Osteocyte (in vitro differentiated cells): ENCODE measurements around the gene CHSY3. TPM values are rescaled to one million over a fixed set of nuclear protein-coding genes. Genes with fewer than 3 reads are reported as not detected.

Experiments used
- DNase-seq: peaks from one replicate; pipeline ENCODE4 v3.0.0; 2021; ENCODE audit warnings: mixed read lengths; ENCODE audit not compliant: unreplicated experiment; ENCODE audit errors: extremely low spot score
- H3K27ac Mint-ChIP-seq: one replicate; pipeline ENCODE4 v1.8.0; 2021; ENCODE audit warnings: mild to moderate bottlenecking, mixed read lengths; ENCODE audit not compliant: unreplicated experiment
- H3K27me3 Mint-ChIP-seq: one replicate; pipeline ENCODE4 v1.8.0; 2021; ENCODE audit warnings: mixed read lengths; ENCODE audit not compliant: unreplicated experiment
- H3K36me3 Mint-ChIP-seq: one replicate; pipeline ENCODE4 v1.8.0; 2021; ENCODE audit warnings: mixed read lengths; ENCODE audit not compliant: unreplicated experiment
- H3K4me1 Mint-ChIP-seq: one replicate; pipeline ENCODE4 v1.8.0; 2021; ENCODE audit warnings: mixed read lengths; ENCODE audit not compliant: unreplicated experiment
- H3K4me3 Mint-ChIP-seq: one replicate; pipeline ENCODE4 v1.8.0; 2021; ENCODE audit warnings: mild to moderate bottlenecking, moderate library complexity, mixed read lengths; ENCODE audit not compliant: unreplicated experiment
- H3K9me3 Mint-ChIP-seq: one replicate; pipeline ENCODE4 v1.8.0; 2021; ENCODE audit warnings: mixed read lengths; ENCODE audit not compliant: unreplicated experiment
- total RNA-seq: library from RNA; stranded (reverse); gene quantifications from 2 replicates; pipeline ENCODE4 v1.2.1, GENCODE V29; 2021
- TF ChIP-seq, protein P1 (sequence below): fragments of 200-600 bp; sonication (generic); IDR thresholded peaks from 2 replicates; pipeline ENCODE4 v1.5.0; 2021; ENCODE audit warnings: antibody characterized with exemption, mild to moderate bottlenecking, moderate library complexity

The CHSY3 gene
- total RNA-seq, 1 donor from 2014 or later: 19.7 TPM

DNA sequence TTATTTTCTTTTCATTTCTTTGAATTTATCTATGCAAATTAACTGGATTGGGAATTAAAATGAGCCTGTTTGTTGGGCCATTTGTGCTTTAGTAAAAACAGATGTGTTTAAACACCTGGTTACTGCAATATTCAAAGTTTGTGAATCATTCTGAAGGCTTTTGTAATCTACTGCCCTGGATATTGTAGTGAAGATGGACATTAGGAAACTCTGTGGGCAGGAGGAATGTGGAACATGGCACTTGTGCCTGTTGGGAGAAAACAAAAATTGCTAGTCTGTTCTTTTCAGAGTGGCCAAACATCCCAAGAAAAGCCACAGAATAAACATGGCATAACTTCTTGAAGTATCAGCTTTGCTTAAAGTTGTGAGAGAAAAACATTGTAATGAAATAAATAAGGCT is 40.8 kb downstream of the CHSY3 start:
- peak overlapping the region; percentile 32 for H3K4me3 Mint-ChIP-seq
- no peaks in the 10 kb centered on the region for H3K27me3 Mint-ChIP-seq
- peaks cover 42% of the 10 kb centered on the region for H3K4me1 Mint-ChIP-seq
- H3K9me3 Mint-ChIP-seq: peaks cover 7% of the 10 kb centered on the region
- H3K36me3 Mint-ChIP-seq: no peaks in the 10 kb centered on the region
- TF ChIP-seq, protein P1, sequence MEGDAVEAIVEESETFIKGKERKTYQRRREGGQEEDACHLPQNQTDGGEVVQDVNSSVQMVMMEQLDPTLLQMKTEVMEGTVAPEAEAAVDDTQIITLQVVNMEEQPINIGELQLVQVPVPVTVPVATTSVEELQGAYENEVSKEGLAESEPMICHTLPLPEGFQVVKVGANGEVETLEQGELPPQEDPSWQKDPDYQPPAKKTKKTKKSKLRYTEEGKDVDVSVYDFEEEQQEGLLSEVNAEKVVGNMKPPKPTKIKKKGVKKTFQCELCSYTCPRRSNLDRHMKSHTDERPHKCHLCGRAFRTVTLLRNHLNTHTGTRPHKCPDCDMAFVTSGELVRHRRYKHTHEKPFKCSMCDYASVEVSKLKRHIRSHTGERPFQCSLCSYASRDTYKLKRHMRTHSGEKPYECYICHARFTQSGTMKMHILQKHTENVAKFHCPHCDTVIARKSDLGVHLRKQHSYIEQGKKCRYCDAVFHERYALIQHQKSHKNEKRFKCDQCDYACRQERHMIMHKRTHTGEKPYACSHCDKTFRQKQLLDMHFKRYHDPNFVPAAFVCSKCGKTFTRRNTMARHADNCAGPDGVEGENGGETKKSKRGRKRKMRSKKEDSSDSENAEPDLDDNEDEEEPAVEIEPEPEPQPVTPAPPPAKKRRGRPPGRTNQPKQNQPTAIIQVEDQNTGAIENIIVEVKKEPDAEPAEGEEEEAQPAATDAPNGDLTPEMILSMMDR: no peak
- peak overlapping the region; percentile 94 for H3K27ac Mint-ChIP-seq
- DNase-seq: no peak

DNA sequence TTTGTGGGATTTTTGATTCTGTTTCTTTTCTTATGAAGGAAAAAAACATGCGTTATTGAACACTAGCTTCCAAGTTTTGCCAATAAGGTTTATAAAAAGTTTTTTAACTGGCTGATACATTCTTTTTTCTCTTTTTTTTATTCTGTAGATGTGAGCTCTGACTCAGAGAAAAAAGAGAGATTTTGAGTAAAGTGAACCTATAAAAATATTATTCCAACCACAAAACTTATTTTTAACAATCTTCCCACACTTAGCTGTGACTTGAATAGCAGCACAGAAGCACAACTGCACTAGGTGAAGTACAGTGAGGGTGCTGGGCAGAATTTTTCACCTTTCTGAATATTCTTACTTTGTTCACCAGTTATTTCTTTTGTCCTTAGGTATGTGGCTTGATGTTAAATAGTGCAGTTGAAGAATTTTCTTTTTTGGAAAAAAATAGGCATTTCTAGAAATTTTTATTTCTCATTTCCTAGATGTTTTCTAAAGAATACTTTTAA is 41.6 kb downstream of the CHSY3 start:
- H3K36me3 Mint-ChIP-seq: no peaks in the 10 kb centered on the region
- H3K4me3 Mint-ChIP-seq: peak overlapping the region; percentile 52
- H3K27me3 Mint-ChIP-seq: no peaks in the 10 kb centered on the region
- TF ChIP-seq, protein P1: no peak
- no peak for DNase-seq
- peak overlapping the region; percentile 94 for H3K27ac Mint-ChIP-seq
- H3K9me3 Mint-ChIP-seq: peaks cover 7% of the 10 kb centered on the region
- peaks cover 50% of the 10 kb centered on the region for H3K4me1 Mint-ChIP-seq

DNA sequence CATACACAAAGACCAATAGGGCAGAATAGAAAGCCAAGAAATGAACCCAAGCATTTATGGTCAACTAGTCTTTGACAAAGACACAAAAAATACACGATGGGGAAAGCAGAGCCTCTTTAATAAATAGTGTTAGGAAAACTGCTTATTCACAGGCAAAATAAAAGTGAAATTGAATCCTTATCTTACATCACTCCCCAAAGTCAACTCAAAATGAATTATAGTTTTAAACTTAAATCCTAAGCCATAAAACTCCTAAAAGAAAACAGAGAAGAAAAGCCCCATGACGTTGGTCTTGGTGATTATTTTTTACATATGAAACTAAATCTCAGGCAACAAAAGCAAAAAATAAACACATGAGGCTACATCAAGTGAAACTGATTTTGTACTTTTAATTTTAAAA is 46.8 kb downstream of the CHSY3 start:
- Mint-ChIP-seq H3K36me3 (peaks cover 8% of the 10 kb centered on the region), H3K4me3 (peak overlapping the region; percentile 56), H3K4me1 (peaks cover 38% of the 10 kb centered on the region), H3K27me3 (no peaks in the 10 kb centered on the region), H3K27ac (peak overlapping the region; percentile 94), H3K9me3 (peaks cover 8% of the 10 kb centered on the region)
- TF ChIP-seq, protein P1: no peak
- DNase-seq: no peak

DNA sequence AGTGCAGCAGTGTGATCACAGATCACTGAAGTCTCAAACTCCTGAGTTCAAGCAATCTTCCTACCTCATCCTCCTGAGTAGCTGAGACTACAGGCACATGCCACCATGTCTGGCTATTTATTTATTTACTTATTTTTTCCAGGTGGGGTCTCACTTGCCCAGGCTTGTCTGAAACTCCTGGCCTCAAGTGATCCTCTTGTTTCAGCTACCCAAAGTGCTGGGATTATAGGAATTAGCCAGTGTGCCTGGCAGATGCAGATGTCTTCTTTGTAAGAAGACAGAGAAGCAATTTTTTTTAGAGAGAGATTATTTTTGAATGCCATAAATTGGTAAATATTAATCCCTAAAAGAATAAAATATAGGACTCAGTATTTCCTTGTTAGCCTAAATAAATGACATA is 54.3 kb downstream of the CHSY3 start:
- H3K4me3 Mint-ChIP-seq: no peak overlapping the region
- H3K36me3 Mint-ChIP-seq: peaks cover 17% of the 10 kb centered on the region
- no peaks in the 10 kb centered on the region for H3K27me3 Mint-ChIP-seq
- H3K9me3 Mint-ChIP-seq: peaks cover 11% of the 10 kb centered on the region
- TF ChIP-seq, protein P1: no peak
- no peak for DNase-seq
- H3K4me1 Mint-ChIP-seq: peaks cover 57% of the 10 kb centered on the region
- H3K27ac Mint-ChIP-seq: peak overlapping the region; percentile 74

DNA sequence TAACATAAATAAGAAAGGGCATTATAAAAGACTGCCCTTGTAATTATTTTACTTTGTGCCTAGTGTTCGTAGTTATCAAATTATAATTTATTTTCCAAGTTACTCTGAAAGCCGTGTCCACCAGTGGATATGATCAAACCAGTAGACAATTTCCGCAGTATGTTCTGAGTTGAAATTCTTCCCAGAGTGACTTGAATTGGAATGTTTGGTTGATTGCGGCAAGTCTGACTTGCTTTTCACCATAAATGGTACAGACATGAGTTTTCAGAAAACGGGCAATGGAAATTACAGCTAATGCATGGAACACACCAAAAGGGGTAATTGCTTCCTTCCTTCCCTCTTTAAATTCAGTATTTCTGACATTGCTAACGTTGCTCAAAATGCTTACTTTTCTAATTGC is 56.6 kb downstream of the CHSY3 start:
- H3K9me3 Mint-ChIP-seq: peaks cover 9% of the 10 kb centered on the region
- no peak for DNase-seq

More for the DNA sequence above, 56.6 kb downstream of the CHSY3 start:
- H3K27ac Mint-ChIP-seq: peak overlapping the region; percentile 95
- H3K4me3 Mint-ChIP-seq: peak overlapping the region; percentile 34
- H3K36me3 Mint-ChIP-seq: peaks cover 13% of the 10 kb centered on the region
- TF ChIP-seq, protein P1: no peak
- peaks cover 80% of the 10 kb centered on the region for H3K4me1 Mint-ChIP-seq
- H3K27me3 Mint-ChIP-seq: no peaks in the 10 kb centered on the region
